ENCODE results near the gene FKBP2. TPM values are rescaled to one million over a fixed set of nuclear protein-coding genes. Genes with fewer than 3 reads are reported as not detected.

FKBP2 gene
- total RNA-seq, 3 donors from 2014 or later: 67.5 to 91.0 (median 75.8) TPM

GRCh38 chr11:64224891-64225607, 15.8 kb upstream of the FKBP2 start:
- no peak for ATAC-seq
- intact Hi-C loops (cut with DNase I, micrococcal nuclease): no loop called here
- DNase-seq: peak in 1 of 3 donors; percentile 36
- no peak for TF ChIP-seq CTCF (IDR thresholded peaks at IDR 0.05)
- no peaks in the 10 kb centered on the region for H3K9me3 ChIP-seq
- H3K4me3 ChIP-seq: peak overlapping the region; percentile 60
- peaks cover 34% of the 10 kb centered on the region for H3K4me1 ChIP-seq (ENCODE audit: low read depth)
- no peaks in the 10 kb centered on the region for H3K36me3 ChIP-seq (ENCODE audit: low read depth)

- Histone ChIP-seq H3K4me3 (peak within 1 kb of the TSS; percentile 60), H3K4me1 (ENCODE audit: low read depth) (peaks cover 36% of the 10 kb centered on the region), H3K9me3 (no peaks in the 10 kb centered on the region), H3K36me3 (ENCODE audit: low read depth) (no peaks in the 10 kb centered on the region)
- ATAC-seq: peak; percentile 86
- no peak for TF ChIP-seq CTCF (IDR thresholded peaks at IDR 0.05)
- intact Hi-C loops (cut with DNase I, micrococcal nuclease): no loop called here
- DNase-seq: peak; percentile 95 to 96 (median 95)
Measured at GRCh38 chr11:64225608-64226506, 15.0 kb upstream of the FKBP2 start, which contains the start of the genes NUDT22 and TRPT1. Gene NUDT22, plus strand, starts transcription at chr11:64226274. Its CDS starts 379 bp downstream, at chr11:64226653. Gene TRPT1, minus strand, starts transcription at chr11:64226186. Its CDS starts 326 bp downstream, at chr11:64225860.

- TF ChIP-seq CTCF (IDR thresholded peaks at IDR 0.05): no peak
- Histone ChIP-seq H3K36me3 (ENCODE audit: low read depth) (no peaks in the 10 kb centered on the region), H3K4me3 (peak overlapping the region; percentile 60), H3K4me1 (ENCODE audit: low read depth) (peaks cover 43% of the 10 kb centered on the region), H3K9me3 (no peaks in the 10 kb centered on the region)
- DNase-seq (peak; percentile 75 to 91 (median 87)), ATAC-seq (peak; percentile 62)
- intact Hi-C loops (cut with DNase I, micrococcal nuclease): no loop called here
Measured at GRCh38 chr11:64226507-64227051, 14.3 kb upstream of the FKBP2 start.

GRCh38 chr11:64227405-64227956, 13.4 kb upstream of the FKBP2 start:
- DNase-seq (peak in 2 of 3 donors; percentile 16 to 41), ATAC-seq (no peak)
- intact Hi-C loops (cut with DNase I, micrococcal nuclease): no loop called here
- no peak overlapping the region for H3K4me3 ChIP-seq
- peaks cover 44% of the 10 kb centered on the region for H3K4me1 ChIP-seq (ENCODE audit: low read depth)
- no peaks in the 10 kb centered on the region for H3K9me3 ChIP-seq
- no peak for TF ChIP-seq CTCF (IDR thresholded peaks at IDR 0.05)
- H3K36me3 ChIP-seq (ENCODE audit: low read depth): no peaks in the 10 kb centered on the region

- no peak for ATAC-seq
- DNase-seq: peak in 2 of 3 donors; percentile 23 to 42
- intact Hi-C loops (cut with DNase I, micrococcal nuclease): no loop called here
- H3K4me1 ChIP-seq (ENCODE audit: low read depth): peaks cover 44% of the 10 kb centered on the region
- no peak for TF ChIP-seq CTCF (IDR thresholded peaks at IDR 0.05)
- no peak overlapping the region for H3K4me3 ChIP-seq
- no peaks in the 10 kb centered on the region for H3K36me3 ChIP-seq (ENCODE audit: low read depth)
- no peaks in the 10 kb centered on the region for H3K9me3 ChIP-seq
Measured at GRCh38 chr11:64229090-64229743, 11.7 kb upstream of the FKBP2 start.

Measured in mucosa of descending colon (tissue), 3 donors.